MCF 10A (cell line): ENCODE data around the gene MS4A4A. TPM values are rescaled to one million over a fixed set of nuclear protein-coding genes. Genes with fewer than 3 reads are reported as not detected.
"Not testable (repeated sequence)": the region's sequence is repeated elsewhere in the genome, so short reads cannot be mapped to it uniquely, and the experiment has no call there.

Experiments
- BruUV-seq: library from RNA; stranded (reverse); fragments of 400-500 nt; replicated peaks from 2 replicates; lab custom pipeline; 2021; lab: Mats Ljungman, UMichigan
- CTCF ChIA-PET: fragments of 300-600 bp; sonication (Branson Sonifier 250); formaldehyde crosslinking; extraction: SDS; loops from one replicate; lab custom pipeline; 2021; ENCODE audit warnings: antibody characterized with exemption, inconsistent platforms; lab: Yijun Ruan, JAX
- POLR2A ChIA-PET: fragments of 300-600, 350-650 bp; sonication (Branson Sonifier 250); formaldehyde crosslinking; extraction: SDS; loops from one replicate; lab custom pipeline; 2020; ENCODE audit warnings: antibody characterized with exemption, inconsistent platforms; lab: Yijun Ruan, JAX
- DNase-seq: peaks from one replicate; pipeline ENCODE4 v3.0.0-alpha.2; 2018; ENCODE audit not compliant: unreplicated experiment
- H3K27ac Mint-ChIP-seq: one replicate; pipeline ENCODE4 v1.8.0; 2022; ENCODE audit warnings: mild to moderate bottlenecking, low read depth, mixed read lengths; ENCODE audit not compliant: unreplicated experiment
- H3K27me3 Mint-ChIP-seq: one replicate; pipeline ENCODE4 v1.8.0; 2022; ENCODE audit warnings: mixed read lengths; ENCODE audit not compliant: insufficient read depth, unreplicated experiment
- H3K36me3 Mint-ChIP-seq: one replicate; pipeline ENCODE4 v1.8.0; 2022; ENCODE audit warnings: mild to moderate bottlenecking, moderate library complexity, mixed read lengths; ENCODE audit not compliant: insufficient read depth, unreplicated experiment
- H3K4me1 Mint-ChIP-seq: one replicate; pipeline ENCODE4 v1.8.0; 2022; ENCODE audit warnings: mixed read lengths; ENCODE audit not compliant: insufficient read depth, unreplicated experiment
- H3K4me3 Mint-ChIP-seq: one replicate; pipeline ENCODE4 v1.8.0; 2022; ENCODE audit warnings: mild to moderate bottlenecking, moderate library complexity, mixed read lengths; ENCODE audit not compliant: unreplicated experiment
- H3K9me3 Mint-ChIP-seq: one replicate; pipeline ENCODE4 v1.8.0; 2022; ENCODE audit warnings: mixed read lengths; ENCODE audit not compliant: unreplicated experiment
- CTCF ChIP-seq: fragments of 200-600 bp; IDR thresholded peaks from one replicate; pipeline ENCODE4 v1.8.0; 2022; ENCODE audit warnings: antibody characterized with exemption, mild to moderate bottlenecking; ENCODE audit not compliant: unreplicated experiment
- intact Hi-C: fragments of 100-400 bp; cut with micrococcal nuclease; formaldehyde crosslinking; loops from 2 replicates; pipeline ENCODE4 v1.14.1; 2022
- total RNA-seq: library from RNA; stranded (reverse); gene quantifications from 2 replicates; pipeline ENCODE4 v1.2.3, GENCODE V29; 2022

MS4A4A gene
- total RNA-seq, 1 experiment from 2014 or later: not detected

- ChIA-PET CTCF (no interaction called here), POLR2A (no interaction called here)
- intact Hi-C loops: no loop called here
- BruUV-seq: no TSS peak
- Mint-ChIP-seq H3K27me3 (peaks cover 43% of the 10 kb centered on the region), H3K27ac (no peak overlapping the region), H3K9me3 (peaks cover 8% of the 10 kb centered on the region), H3K36me3 (no peaks in the 10 kb centered on the region), H3K4me3 (no peak overlapping the region), H3K4me1 (no peaks in the 10 kb centered on the region)
- DNase-seq: no peak
- TF ChIP-seq CTCF: no peak
Observed at GRCh38 chr11:60292145-60292544, 11.7 kb downstream of the MS4A4A start.

GRCh38 chr11:60301178-60301577, 20.7 kb downstream of the MS4A4A start:
- Mint-ChIP-seq H3K27me3 (peaks cover 25% of the 10 kb centered on the region), H3K27ac (no peak overlapping the region), H3K9me3 (no peaks in the 10 kb centered on the region), H3K4me3 (no peak overlapping the region), H3K4me1 (peaks cover 5% of the 10 kb centered on the region), H3K36me3 (no peaks in the 10 kb centered on the region)
- no peak for TF ChIP-seq CTCF
- POLR2A ChIA-PET: no interaction called here
- CTCF ChIA-PET: no interaction called here
- BruUV-seq: no TSS peak
- DNase-seq: no peak
- intact Hi-C loops: no loop called here

- BruUV-seq, H3K9me3 Mint-ChIP-seq, CTCF ChIA-PET, DNase-seq, POLR2A ChIA-PET, intact Hi-C loops, H3K4me1 Mint-ChIP-seq, H3K27ac Mint-ChIP-seq, H3K4me3 Mint-ChIP-seq, H3K36me3 Mint-ChIP-seq: not testable (repeated sequence)
- H3K27me3 Mint-ChIP-seq: peaks cover 18% of the 10 kb centered on the region
Observed at GRCh38 chr11:60301884-60302283, 21.4 kb downstream of the MS4A4A start.

- H3K27me3 Mint-ChIP-seq: peaks cover 6% of the 10 kb centered on the region
- H3K4me1 Mint-ChIP-seq: peaks cover 7% of the 10 kb centered on the region
- POLR2A ChIA-PET: interaction anchor here (1.2 kb wide), 1 partner anchor 15 kb away, joined by 3 read pairs; no protein-coding TSS in a partner anchor
- H3K36me3 Mint-ChIP-seq: no peaks in the 10 kb centered on the region
- TF ChIP-seq CTCF: no peak
- no peak for DNase-seq
- no peaks in the 10 kb centered on the region for H3K9me3 Mint-ChIP-seq
- no peak overlapping the region for H3K27ac Mint-ChIP-seq
- BruUV-seq: no TSS peak
- H3K4me3 Mint-ChIP-seq: no peak overlapping the region
- intact Hi-C loops: no loop called here
- CTCF ChIA-PET: interaction anchor here (0.9 kb wide), 1 partner anchor 30 kb away, joined by 3 read pairs; no protein-coding TSS in a partner anchor
Observed at GRCh38 chr11:60303661-60304060, 23.2 kb downstream of the MS4A4A start.
